RWPE1 (cell line): ENCODE results near the gene TAF11L8.
"Not testable (repeated sequence)": the region's sequence is repeated elsewhere in the genome, so short reads cannot be mapped to it uniquely, and the experiment has no call there.

Experiments
- CTCF ChIA-PET: fragments of 350-600 bp; sonication (Branson Sonifier 250); formaldehyde crosslinking; extraction: SDS; loops from one replicate; lab custom pipeline; 2021; lab: Yijun Ruan, JAX
- POLR2A ChIA-PET: fragments of 400-600 bp; formaldehyde crosslinking; extraction: SDS; loops from one replicate; lab custom pipeline; 2020; ENCODE audit warnings: antibody characterized with exemption; ENCODE audit not compliant: low non-redundant PET; lab: Yijun Ruan, JAX
- DNase-seq: peaks from one replicate; pipeline ENCODE4 v3.0.0; 2012; ENCODE audit warnings: low spot score
- H3K27ac ChIP-seq: fragments of 450-650 bp; 2 replicates; pipeline ENCODE4 v1.5.1; 2017
- CTCF ChIP-seq: fragments of 450-650 bp; conservative IDR thresholded peaks from 2 replicates; pipeline ENCODE4 v1.5.1; 2017; ENCODE audit warnings: low read depth, mild to moderate bottlenecking

TAF11L8 gene

GRCh38 chr5:17604951-17605350 lies 14.2 kb upstream of the TAF11L8 start:
- no peak for DNase-seq
- POLR2A ChIA-PET: no interaction called here
- TF ChIP-seq CTCF: no peak
- CTCF ChIA-PET: no interaction called here
- no peak overlapping the region for H3K27ac ChIP-seq

GRCh38 chr5:17603880-17604279 lies 13.1 kb upstream of the TAF11L8 start, which contains the start of gene TAF11L11:
Gene TAF11L11, plus strand, starts transcription at chr5:17604183.
- CTCF ChIA-PET, POLR2A ChIA-PET, H3K27ac ChIP-seq, DNase-seq: not testable (repeated sequence)

- POLR2A ChIA-PET, CTCF ChIA-PET, H3K27ac ChIP-seq, DNase-seq: not testable (repeated sequence)
Observed at GRCh38 chr5:17597728-17598127, 7.0 kb upstream of the TAF11L8 start, which contains the start of gene TAF11L10. Gene TAF11L10, minus strand, starts transcription at chr5:17597828.

GRCh38 chr5:17594255-17594654 lies 3.5 kb upstream of the TAF11L8 start, which contains the start of gene TAF11L9:
Gene TAF11L9, minus strand, starts transcription at chr5:17594394.
- H3K27ac ChIP-seq, DNase-seq, POLR2A ChIA-PET, CTCF ChIA-PET: not testable (repeated sequence)

GRCh38 chr5:17585658-17586057 lies 5.1 kb downstream of the TAF11L8 start, which contains the start of gene TAF11L7:
Gene TAF11L7, minus strand, starts transcription at chr5:17585758.
- POLR2A ChIA-PET, H3K27ac ChIP-seq, DNase-seq, CTCF ChIA-PET: not testable (repeated sequence)
